ENCODE measurements around the gene RRM2.

- no peak for TF ChIP-seq CTCF (IDR thresholded peaks at IDR 0.05; ENCODE audit: insufficient read depth, low read length)
- TF ChIP-seq POLR2AphosphoS5 (IDR thresholded peaks at IDR 0.05; ENCODE audit: low read depth), result no peak
- TF ChIP-seq GABPA (IDR thresholded peaks at IDR 0.05; ENCODE audit: low read depth), result no peak
- no peak for TF ChIP-seq REST (IDR thresholded peaks at IDR 0.05; ENCODE audit: insufficient replicate concordance, low read depth)
- no peak for TF ChIP-seq SPI1 (IDR thresholded peaks at IDR 0.05; ENCODE audit: borderline replicate concordance, low read depth)
These were observed 3.6 kb upstream of the RRM2 start for GRCh38 chr2:10119027-10119325.
